ENCODE measurements around the gene FAM111A. TPM values are rescaled to one million over a fixed set of nuclear protein-coding genes. Genes with fewer than 3 reads are reported as not detected.
A peak's percentile ranks its signal among the peaks of the same experiment; 100 is the strongest.

Gene FAM111A
- polyA plus RNA-seq, 3 donors, result 34.6 to 101 (median 55.7) TPM

DNA sequence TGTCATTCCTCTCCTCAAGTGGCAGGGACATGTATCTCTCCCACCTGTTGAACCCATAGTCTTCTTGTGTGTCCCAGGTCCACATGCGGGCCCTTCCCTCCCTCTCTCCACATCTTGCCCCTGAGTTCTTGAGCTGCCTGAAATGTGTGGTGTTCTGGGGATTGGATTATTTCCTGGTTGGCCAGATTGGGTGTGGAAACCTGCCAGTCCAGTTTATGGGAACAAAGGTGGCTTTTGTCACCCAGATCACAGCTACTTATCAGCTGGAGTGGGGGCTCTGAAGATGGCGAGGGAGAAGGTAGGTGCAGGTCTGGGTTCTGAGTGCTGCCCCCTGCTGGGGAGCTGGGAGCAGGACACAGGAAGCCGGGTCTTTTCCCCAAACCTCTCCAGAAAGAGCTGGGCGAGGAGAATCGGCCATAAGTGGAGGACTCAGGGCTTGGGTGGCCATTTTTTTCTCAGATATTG lies 43.5 kb downstream of the FAM111A start:
- Mint-ChIP-seq H3K4me3 (no peak overlapping the region), H3K27ac (peak overlapping the region in 2 of 7 donors; percentile 1 to 59), H3K27me3 (ENCODE audit: low read depth in 3 of 3) (peaks cover 0 to 3% (median 2%) of the 10 kb centered on the region in 3 donors), H3K4me1 (peaks cover 10% of the 10 kb centered on the region), H3K36me3 (peaks cover 39 to 61% of the 10 kb centered on the region in 2 donors), H3K9me3 (peaks cover 0 to 4% (median 0%) of the 10 kb centered on the region in 7 donors)
- Histone ChIP-seq H3K4me3 (replicated peaks in 1 of 3; ENCODE audit: low read depth in 2 of 3, low read length in 3 of 3) (no peak overlapping the region), H3K27ac (ENCODE audit: low read depth in 1 of 2, low read length in 2 of 2) (no peak overlapping the region), H3K27me3 (ENCODE audit: control insufficient read depth in 2 of 2, insufficient read depth in 2 of 2, low read length in 2 of 2) (no peaks in the 10 kb centered on the region), H3K9ac (ENCODE audit: insufficient read depth, low read length, poor library complexity, severe bottlenecking) (no peak overlapping the region), H2AFZ (ENCODE audit: insufficient read depth, low read depth, low read length, poor library complexity, severe bottlenecking) (no peak overlapping the region), H3K4me1 (ENCODE audit: control insufficient read depth in 1 of 2, insufficient read depth in 2 of 2, low read length in 2 of 2) (peaks cover 8% of the 10 kb centered on the region in 2 donors), H3K79me2 (ENCODE audit: insufficient read depth, low read length) (no peaks in the 10 kb centered on the region), H3K4me2 (replicated peaks; ENCODE audit: extremely low read depth, low read length, poor library complexity, severe bottlenecking) (no peak overlapping the region), H4K20me1 (ENCODE audit: insufficient read depth, low read length) (peaks cover 15% of the 10 kb centered on the region), H3K36me3 (replicated peaks in 1 of 2; ENCODE audit: control insufficient read depth in 1 of 2, insufficient read depth in 2 of 2, low read length in 2 of 2) (peaks cover 0 to 56% of the 10 kb centered on the region in 2 donors), H3K9me3 (replicated peaks in 1 of 2; ENCODE audit: control insufficient read depth in 1 of 2, insufficient read depth in 1 of 2, low read length in 2 of 2) (no peaks in the 10 kb centered on the region)
- peak in 2 of 3 donors; percentile 19 to 36 for DNase-seq
- intact Hi-C loops (cut with micrococcal nuclease), result no loop called here
- WGBS (ENCODE audit: insufficient coverage), result 90% methylated on average over 3 of the region's 5 CpGs
- TF ChIP-seq, protein P1, sequence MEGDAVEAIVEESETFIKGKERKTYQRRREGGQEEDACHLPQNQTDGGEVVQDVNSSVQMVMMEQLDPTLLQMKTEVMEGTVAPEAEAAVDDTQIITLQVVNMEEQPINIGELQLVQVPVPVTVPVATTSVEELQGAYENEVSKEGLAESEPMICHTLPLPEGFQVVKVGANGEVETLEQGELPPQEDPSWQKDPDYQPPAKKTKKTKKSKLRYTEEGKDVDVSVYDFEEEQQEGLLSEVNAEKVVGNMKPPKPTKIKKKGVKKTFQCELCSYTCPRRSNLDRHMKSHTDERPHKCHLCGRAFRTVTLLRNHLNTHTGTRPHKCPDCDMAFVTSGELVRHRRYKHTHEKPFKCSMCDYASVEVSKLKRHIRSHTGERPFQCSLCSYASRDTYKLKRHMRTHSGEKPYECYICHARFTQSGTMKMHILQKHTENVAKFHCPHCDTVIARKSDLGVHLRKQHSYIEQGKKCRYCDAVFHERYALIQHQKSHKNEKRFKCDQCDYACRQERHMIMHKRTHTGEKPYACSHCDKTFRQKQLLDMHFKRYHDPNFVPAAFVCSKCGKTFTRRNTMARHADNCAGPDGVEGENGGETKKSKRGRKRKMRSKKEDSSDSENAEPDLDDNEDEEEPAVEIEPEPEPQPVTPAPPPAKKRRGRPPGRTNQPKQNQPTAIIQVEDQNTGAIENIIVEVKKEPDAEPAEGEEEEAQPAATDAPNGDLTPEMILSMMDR (IDR thresholded peaks at IDR 0.05), result peak; percentile 72

- Histone ChIP-seq H3K27me3 (ENCODE audit: control insufficient read depth in 2 of 2, insufficient read depth in 2 of 2, low read length in 2 of 2) (no peaks in the 10 kb centered on the region), H4K20me1 (ENCODE audit: insufficient read depth, low read length) (peaks cover 15% of the 10 kb centered on the region), H3K9me3 (replicated peaks in 1 of 2; ENCODE audit: control insufficient read depth in 1 of 2, insufficient read depth in 1 of 2, low read length in 2 of 2) (no peaks in the 10 kb centered on the region), H3K4me2 (replicated peaks; ENCODE audit: extremely low read depth, low read length, poor library complexity, severe bottlenecking) (no peak overlapping the region), H3K27ac (ENCODE audit: low read depth in 1 of 2, low read length in 2 of 2) (no peak overlapping the region), H3K79me2 (ENCODE audit: insufficient read depth, low read length) (no peaks in the 10 kb centered on the region), H3K36me3 (replicated peaks in 1 of 2; ENCODE audit: control insufficient read depth in 1 of 2, insufficient read depth in 2 of 2, low read length in 2 of 2) (peaks cover 0 to 56% of the 10 kb centered on the region in 2 donors), H3K4me1 (ENCODE audit: control insufficient read depth in 1 of 2, insufficient read depth in 2 of 2, low read length in 2 of 2) (peaks cover 8% of the 10 kb centered on the region in 2 donors), H3K9ac (ENCODE audit: insufficient read depth, low read length, poor library complexity, severe bottlenecking) (no peak overlapping the region), H3K4me3 (replicated peaks in 1 of 3; ENCODE audit: low read depth in 2 of 3, low read length in 3 of 3) (no peak overlapping the region), H2AFZ (ENCODE audit: insufficient read depth, low read depth, low read length, poor library complexity, severe bottlenecking) (no peak overlapping the region)
- TF ChIP-seq, protein P1 (IDR thresholded peaks at IDR 0.05), result no peak
- Mint-ChIP-seq H3K36me3 (peaks cover 41 to 63% of the 10 kb centered on the region in 2 donors), H3K4me1 (peaks cover 10% of the 10 kb centered on the region), H3K27me3 (ENCODE audit: low read depth in 3 of 3) (peaks cover 0 to 3% (median 2%) of the 10 kb centered on the region in 3 donors), H3K9me3 (no peaks in the 10 kb centered on the region), H3K27ac (no peak overlapping the region), H3K4me3 (no peak overlapping the region)
- 92% methylated on average over 2 of the region's 3 CpGs for WGBS (ENCODE audit: insufficient coverage)
- intact Hi-C loops (cut with micrococcal nuclease), result no loop called here
- DNase-seq, result no peak
Observed at GRCh38 chr11:59187035-59187434, 44.4 kb downstream of the FAM111A start.

Data from CD14-positive monocyte (primary cell).